HG03521 (cell line): ENCODE results near the gene FRMD7.
A peak's percentile ranks its signal among the peaks of the same experiment; 100 is the strongest.
"Not testable (repeated sequence)": the region's sequence is repeated elsewhere in the genome, so short reads cannot be mapped to it uniquely, and the experiment has no call there.

ENCODE experiments used
- ATAC-seq: cut with Tn5 transposase; IDR thresholded peaks from one replicate; pipeline ENCODE4 v1.9.1; 2021; ENCODE audit warnings: mild to moderate bottlenecking, moderate library complexity; ENCODE audit not compliant: unreplicated experiment

The FRMD7 gene

DNA sequence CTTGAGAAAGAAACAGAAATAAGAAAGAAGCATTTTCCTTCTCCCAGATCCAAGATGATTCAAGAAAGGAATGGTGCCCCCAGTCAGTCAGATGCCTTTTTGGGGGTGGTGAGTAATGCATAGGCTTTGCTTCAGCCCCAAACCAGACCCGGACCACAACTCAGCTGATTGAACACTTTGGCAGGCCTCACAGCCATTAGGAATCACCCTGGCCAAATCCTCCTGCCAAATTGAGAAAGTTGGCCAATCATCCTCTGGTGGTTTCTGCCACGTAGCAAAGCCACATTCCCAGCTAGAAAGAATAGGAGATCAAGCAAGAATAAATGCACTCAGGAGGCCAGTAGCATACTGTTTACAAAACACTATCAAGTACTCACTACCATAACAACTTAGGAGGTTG lies 33.7 kb downstream of the FRMD7 start:
- ATAC-seq, result no peak

DNA sequence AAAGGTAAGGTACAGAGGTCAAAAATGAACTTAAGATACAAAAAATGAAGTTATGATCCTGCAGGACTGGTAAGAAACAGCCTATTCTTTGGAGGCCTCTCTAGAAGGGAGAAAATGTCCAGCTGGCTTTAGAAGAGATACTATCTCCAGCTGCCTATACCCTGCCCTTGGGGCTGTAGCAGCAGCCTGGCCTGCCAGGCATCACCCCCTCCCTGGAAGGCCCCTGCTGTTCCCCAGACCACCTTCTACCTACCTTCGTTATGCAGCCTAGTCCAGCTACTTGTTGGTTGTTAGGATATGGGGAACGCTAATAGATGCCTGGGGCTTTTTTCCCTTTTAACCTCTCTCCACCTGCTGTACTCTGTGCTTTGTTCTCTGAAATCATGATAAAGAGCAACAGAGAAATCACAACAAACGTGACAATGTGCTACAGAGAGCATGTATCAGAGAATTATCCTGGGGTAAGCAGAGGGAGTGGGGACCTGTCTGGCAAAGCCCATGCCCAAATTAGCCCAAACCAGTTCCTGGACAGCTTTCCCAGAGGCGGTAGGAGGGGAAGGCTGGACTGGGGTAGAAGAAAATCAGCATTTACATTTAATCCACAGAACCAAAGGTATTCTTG lies 34.5 kb downstream of the FRMD7 start:
- ATAC-seq, result no peak

DNA sequence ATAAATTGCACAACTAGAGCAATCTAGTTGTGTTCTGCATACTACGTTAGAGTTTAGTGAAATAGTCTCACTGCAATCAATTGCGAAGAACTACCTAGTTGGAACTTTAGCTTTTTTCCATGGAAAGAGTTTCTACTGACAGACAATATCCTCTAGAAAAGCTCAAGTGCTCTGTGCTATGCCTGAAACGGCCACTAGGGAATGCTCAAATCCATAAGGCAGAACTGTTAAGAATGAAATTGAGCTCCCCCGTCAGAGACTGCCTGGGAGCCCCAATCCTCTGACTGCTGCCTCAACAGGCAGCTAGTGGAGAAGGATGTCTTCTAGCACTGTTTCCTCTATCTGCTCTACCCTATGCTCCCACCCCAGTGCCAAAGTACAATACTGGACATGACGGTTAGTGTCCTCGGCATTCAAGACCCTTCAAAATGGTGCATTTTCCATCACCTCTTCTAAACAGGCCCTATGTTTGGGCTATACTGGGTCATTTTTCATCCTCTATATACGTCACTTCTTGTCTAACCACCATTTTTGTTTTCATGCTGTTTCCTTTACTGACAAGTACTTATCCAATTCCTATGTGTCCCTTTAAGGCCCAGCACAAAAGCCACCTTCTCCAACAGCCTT lies 35.3 kb downstream of the FRMD7 start:
- no peak for ATAC-seq

DNA sequence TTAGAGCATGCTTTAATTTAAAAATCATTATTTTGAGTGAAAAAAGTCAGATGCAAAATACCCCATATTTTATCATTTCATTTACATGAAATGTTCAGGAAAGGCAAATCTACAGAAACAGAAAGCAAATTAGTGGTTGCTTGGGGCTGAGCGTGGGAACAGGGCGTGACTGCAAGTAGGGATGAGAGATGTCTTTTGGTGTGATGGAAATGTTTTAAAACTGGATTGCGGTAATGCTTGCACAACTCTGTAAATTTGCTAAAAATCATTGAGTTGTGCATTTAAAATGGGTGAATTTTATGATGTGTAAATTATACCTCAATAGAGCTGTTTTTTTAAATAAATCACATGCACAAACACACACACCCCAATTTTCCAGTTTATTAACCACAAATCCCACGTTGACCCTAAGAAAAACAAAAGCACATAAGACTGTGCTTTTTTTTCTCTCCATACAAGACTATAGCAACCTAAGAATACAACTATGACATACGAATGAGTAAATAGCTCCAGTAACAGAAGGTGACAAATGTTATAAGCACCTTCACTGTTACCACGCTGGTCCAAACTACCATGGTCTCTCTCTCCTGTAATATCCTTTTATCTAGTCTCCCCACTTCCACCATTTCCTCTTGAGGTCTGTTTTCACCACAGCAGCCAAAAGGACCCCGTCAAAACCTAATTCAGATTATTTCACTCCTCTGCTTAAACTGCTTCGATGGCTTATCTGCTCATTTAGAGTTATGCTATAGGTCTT lies 37.2 kb downstream of the FRMD7 start:
- ATAC-seq, result no peak

DNA sequence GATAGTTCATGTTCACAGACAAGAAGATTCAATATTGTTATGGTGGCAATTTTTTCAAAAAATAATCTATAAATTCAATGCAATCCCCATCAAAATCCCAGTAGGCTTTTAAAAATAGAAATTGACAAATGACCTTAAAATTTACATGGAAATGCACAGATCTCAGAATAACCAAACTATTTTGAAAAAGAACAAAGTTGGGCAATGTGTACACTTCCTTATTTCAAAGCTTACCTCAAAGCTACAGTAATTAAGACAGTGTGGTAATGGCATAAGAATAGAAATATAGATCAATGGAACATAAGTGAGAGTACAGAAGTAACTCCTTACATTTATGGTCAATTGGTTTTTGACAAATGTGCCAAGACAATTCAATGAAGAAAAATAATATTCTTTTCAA lies 39.0 kb downstream of the FRMD7 start:
- no peak for ATAC-seq

DNA sequence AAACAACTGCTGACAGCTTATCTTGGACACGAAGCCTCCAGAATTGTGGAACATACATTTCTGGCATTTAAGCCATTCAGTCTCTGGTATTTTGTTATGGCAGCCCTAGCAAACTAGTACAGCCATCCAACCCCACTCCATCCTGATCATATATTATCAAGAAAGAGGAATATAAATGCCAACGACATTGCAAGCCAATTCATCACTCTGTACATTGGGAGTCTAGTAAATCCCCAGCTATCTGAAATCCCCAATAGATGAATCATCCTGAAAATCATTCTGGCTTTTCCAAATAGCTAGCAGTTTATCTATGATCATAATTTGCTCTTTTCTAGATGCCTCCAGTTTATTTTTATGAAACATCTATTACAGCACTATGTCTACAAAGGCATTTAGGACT lies 41.1 kb downstream of the FRMD7 start:
- no peak for ATAC-seq

DNA sequence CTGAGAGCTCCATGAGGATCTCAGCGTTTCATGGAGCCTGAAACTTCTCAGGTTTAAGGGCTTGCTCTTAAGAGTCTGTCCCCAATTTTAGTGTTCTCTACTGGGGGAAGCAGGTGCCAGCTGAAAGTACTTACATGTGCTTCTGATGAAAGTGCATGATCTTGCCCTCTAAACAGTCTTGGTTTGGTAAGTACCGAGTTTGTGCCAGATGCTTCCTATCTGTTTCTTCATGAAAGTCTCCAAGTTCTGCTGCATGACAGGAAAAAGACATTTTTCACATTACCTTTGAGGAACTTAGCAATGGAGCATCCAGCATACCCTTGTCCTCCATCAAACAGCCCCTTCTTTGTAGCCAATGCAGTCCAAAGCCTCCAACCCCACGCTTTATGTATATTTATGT lies 42.0 kb downstream of the FRMD7 start:
- no peak for ATAC-seq

DNA sequence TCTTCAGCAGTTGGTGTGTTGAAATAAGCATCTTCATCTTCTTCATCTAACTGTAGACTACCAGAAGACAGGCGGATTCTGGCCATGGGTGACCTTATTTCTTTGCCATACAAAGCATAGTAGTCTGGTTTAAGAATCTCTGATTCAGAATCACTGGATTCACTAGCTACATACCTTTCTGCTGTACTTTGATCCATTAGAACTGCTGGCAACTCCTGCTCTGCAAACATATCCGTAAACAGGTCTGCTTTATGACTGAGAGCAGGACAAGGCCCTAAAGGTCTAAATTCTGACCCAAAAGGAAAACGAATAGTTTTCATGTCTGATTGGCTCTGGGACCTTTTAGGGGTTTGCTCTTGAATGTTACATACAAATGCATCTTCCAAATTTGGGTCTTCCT lies 49.9 kb downstream of the FRMD7 start:
- no peak for ATAC-seq

DNA sequence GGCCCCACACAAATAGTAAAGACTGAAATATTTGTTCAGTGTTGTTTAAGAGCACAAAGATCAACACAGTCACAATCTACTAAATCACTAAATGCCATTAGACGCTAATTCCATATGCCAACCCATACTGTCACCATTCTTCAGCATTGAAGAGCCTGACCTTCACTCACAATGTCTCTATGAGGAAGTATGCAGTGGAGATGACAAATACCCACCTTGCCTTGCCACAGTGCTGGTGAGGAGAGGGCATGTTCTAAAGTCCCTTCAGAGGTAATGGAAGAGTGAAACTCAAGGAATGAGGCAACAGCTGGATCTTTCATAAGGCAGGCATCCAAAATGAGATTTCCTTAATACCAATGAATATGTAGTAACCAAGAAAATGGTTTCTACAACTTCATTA lies 50.4 kb downstream of the FRMD7 start:
- no peak for ATAC-seq

DNA sequence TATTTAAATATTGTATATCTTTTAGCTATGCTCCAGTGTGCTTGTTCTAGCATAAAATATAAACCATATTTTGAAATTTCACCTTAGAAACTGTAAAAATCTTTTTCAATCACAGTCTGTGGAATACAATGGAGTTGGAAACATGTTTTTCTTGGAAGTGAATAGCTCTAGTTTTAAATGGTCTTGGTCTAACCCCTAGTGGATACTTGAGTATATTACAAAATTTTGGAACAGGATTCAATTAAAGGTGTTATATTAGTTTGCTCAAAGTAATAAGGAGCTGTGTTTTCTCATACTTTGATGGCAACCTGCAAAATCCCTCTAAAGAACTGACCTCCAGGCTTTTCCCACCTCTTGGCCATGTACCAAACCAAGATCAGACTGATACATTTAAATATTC lies 56.6 kb downstream of the FRMD7 start:
- ATAC-seq, result no peak

DNA sequence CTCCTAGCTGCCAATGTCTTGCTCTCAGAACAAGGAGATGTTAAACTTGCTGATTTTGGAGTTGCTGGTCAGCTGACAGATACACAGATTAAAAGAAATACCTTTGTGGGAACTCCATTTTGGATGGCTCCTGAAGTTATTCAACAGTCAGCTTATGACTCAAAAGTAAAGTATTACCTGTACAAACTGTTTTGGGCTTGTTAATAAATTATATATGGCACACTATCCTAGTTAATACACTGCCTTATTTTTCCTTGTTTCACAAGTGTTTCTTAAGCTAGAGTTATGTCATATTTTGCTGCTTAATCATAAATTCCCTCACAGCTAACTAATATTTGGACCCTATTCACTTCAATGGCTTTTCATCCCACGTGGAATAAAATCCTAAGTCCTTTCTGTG lies 59.4 kb downstream of the FRMD7 start:
- no peak for ATAC-seq

DNA sequence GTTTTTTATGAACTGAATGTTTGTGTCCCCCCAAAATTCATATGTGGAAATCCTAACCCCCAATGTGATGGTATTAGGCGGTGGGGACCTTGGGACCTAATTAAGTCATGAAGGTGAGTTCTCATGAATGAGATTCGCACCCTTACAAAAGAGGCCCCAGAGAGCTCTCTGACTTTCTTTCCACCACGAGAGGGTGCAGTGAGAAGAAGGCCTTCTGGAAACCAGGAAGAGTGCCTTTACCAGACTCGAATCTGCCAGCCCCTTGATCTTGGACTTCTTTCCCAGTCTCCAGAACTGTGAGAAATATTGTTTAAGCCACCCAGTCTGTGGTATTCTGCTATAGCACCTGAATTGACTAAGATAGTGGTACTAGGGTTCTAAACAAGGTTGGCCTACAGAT lies 64.0 kb downstream of the FRMD7 start:
- no peak for ATAC-seq

DNA sequence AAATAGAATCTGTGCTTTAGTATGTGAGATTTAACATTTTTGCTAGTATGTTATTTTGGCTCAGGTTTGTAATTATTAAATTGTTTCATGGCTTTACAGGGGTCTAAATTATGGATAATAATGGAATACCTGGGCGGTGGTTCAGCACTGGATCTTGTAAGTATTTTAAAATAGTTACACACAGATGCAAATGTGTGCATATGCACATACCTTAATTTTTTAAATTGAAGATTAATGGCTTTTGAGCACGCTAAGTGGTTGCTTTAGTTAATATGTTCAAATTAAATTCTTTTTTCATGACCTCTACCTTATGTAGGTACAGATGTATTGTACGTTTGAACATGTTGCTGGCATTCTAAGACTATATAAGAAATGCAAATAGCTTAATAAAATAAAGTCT lies 64.5 kb downstream of the FRMD7 start:
- no peak for ATAC-seq

DNA sequence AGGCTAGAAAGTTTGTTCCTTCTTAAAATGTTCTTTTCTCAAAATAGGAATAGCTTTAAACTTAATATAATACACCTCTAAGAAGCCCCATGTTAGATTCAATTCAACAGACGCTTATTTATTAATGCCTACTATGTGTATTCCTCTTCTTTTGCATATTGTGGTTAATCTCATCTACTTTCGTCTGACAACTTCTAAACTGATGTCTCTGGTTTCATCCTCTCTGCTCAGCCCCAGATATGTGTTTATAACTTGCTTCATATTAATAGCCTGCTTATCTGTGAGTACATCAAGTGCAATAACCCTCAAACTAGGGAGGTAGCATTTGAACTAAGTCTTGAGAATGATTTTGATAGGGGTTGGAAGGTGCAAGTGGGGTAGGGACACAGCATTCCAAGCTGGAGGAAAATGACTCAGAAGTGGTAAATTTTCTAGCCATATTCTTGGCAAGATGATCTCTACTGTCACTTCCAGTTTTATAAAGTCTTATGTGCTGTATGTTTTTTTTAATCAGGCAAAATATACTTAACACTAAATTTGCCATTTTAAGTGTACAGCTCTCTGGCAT lies 67.8 kb downstream of the FRMD7 start:
- ATAC-seq, result peak; percentile 54

DNA sequence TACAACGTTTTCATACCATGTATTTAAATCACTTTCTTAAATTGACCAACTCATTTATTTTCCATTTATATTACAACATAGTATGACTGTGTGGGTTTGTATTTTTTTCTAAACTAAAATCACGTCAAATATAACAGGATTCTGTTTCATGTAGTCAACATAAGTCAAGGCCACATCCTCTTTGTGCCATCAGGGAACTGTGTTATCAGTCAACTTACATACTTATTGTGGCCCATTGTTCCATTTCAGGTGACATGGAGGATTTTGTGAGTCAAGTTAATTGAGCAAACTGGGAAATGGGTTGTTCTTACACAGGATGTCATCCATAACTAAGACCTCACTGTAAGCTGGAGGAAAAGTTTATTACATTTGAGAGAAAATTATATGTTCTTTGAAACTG lies 68.8 kb downstream of the FRMD7 start:
- no peak for ATAC-seq

DNA sequence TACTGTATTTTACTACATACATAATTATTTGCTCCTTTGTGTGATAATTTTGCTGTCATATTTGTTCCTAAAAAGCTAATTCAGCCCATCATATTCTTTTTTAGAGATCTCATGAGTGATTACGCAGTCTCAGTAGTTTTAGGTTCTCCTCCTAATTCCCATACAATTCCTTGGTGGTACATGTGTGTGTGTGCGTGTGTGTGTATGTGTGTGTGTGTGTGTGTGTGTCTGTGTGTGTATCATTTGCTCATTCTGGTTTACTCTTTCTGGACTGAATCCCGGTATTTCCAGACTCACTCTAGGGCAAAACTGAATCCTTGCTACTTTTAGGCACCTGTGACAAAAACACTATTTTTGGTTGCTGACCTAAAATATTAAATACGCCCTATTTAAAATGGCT lies 69.8 kb downstream of the FRMD7 start:
- no peak for ATAC-seq

DNA sequence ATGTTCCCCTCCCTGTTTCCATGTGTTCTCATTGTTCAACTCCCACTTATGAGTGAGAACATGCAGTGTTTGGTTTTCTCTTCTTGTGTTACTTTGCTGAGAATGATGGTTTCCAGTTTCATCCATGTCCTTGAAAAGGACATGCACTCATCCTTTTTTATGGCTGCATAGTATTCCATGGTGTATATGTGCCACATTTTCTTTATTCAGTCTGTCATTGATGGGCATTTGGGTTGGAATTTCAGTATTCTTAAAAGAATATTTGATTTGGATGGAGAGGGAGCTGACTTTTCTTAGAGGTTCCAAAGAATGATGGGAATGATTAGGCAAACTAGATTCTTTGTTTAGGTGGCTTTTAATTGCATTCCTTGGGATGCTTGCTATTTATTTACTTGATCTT lies 76.0 kb downstream of the FRMD7 start:
- ATAC-seq, result not testable (repeated sequence)

DNA sequence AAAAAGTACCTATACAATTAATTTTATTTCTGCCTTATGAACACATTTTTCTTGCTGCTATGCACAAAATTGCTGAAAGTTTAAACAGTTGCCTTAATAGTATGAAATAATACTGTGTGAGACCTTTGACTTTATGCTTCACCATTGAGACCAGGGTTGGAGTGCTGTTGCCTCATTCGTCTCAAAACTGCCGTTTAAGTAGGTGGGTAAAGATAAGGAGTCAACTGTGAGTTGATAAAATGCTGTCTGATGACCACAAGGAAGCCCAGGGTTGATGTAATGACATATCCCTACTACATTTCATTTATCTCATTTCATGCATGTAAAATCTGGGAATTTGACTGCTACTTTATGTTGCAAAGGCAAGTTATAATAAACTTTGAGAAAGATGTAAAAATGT lies 81.3 kb downstream of the FRMD7 start:
- no peak for ATAC-seq

DNA sequence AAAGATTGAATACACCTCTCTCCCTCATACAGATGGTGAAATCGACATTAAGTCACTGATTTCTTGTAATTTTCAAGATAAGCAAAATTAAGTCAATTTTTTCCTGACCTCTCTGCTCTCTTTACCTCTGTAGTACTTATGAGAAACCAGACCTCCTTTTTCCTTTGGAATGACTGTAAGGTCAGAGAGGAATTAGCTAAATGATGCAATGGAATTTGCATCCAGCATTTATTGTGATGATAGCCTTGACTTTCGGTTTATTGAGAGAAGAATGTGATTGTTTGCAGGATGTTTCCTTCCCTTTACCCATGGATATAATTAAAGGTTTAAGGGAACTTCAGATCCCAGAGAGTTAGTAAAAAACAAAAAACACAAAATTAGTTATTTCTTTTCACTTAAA lies 82.4 kb downstream of the FRMD7 start:
- ATAC-seq, result no peak

DNA sequence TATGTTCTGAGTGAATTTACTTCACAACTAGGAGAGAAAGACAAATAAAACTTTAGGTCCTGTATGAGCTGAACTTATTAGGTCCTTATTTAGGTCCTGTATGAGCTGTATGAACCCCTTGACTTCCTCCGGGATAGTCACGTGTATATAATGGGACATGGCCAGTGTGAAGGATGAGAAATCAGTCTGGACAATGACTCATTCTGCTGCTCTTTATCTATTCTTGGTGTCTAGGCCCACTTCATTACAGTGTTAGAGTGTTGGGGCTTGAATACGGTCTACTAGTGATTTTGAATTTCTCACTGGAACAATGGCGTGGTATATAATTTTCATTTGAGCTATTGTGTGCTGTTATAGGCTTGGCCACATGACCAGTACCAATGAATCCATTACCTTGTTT lies 82.9 kb downstream of the FRMD7 start:
- ATAC-seq, result no peak

DNA sequence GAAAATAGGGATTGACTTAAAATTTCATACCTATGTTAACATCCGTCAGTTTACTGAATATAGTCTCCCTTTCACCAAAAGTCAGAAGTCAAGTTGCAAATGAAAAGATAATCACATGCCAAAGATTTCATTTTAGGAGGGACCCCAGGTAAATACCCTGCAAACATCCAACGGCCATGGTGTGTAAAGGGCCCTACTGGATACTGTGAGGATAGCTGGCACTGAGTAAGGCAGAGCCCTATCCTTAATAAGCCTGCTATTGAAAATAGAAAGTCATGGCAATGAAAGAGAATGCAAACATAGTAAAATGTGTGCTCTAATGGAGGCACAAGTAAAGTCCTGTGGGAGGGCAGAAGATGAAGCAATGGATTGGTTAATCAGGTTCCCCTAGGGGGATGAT lies 83.8 kb downstream of the FRMD7 start:
- no peak for ATAC-seq

DNA sequence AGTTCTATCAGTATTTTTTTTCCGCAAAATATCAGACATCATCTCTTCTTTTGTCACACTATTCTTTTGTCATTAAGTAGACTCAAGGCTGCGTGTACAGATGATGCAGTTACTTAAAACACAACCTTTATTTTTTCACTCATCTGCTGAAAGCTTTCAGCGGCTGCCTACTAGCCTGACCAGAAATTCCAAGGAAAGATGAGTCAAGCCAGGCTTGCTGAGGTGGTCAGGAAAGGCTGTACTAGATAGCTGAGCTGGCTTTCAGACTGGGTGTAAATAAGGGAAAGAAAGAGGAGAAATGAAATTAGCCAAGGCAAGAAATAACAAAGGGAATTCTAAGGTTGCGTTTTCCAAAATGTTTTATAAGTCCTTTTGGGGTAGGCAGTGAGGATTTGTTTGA lies 86.8 kb downstream of the FRMD7 start:
- ATAC-seq, result no peak
